Muscle of leg (tissue), 11 donors: ENCODE data around the gene NIN. TPM values are rescaled to one million over a fixed set of nuclear protein-coding genes. Genes with fewer than 3 reads are reported as not detected.
A peak's percentile ranks its signal among the peaks of the same experiment; 100 is the strongest.
"Not testable (repeated sequence)": the region's sequence is repeated elsewhere in the genome, so short reads cannot be mapped to it uniquely, and the experiment has no call there.

Experiments
- DNase-seq: peaks from one replicate; pipeline ENCODE4 v3.0.0; 2013
- H3K27ac ChIP-seq: one replicate; pipeline ENCODE4 v1.5.1; 2013; ENCODE audit warnings: mild to moderate bottlenecking, low read length, control low read depth
- H3K27me3 ChIP-seq: one replicate; pipeline ENCODE4 v1.6.1; 2013; ENCODE audit warnings: low read length; ENCODE audit not compliant: control insufficient read depth, insufficient read depth
- H3K36me3 ChIP-seq: one replicate; pipeline ENCODE4 v1.6.1; 2013; ENCODE audit warnings: low read length; ENCODE audit not compliant: control insufficient read depth, insufficient read depth
- H3K4me1 ChIP-seq: one replicate; pipeline ENCODE4 v1.6.1; 2013; ENCODE audit warnings: low read length; ENCODE audit not compliant: control insufficient read depth, insufficient read depth
- H3K4me3 ChIP-seq: one replicate; pipeline ENCODE4 v1.5.1; 2013; ENCODE audit warnings: low read length, control low read depth
- H3K9me3 ChIP-seq: replicated peaks from 2 replicates; pipeline ENCODE4 v1.6.1; 2013; ENCODE audit warnings: low read depth, low read length; ENCODE audit not compliant: control insufficient read depth
- WGBS: methylation state at CpG from one replicate; pipeline ENCODE4 v1.1.5; 2013; ENCODE audit warnings: missing lambda C conversion rate; ENCODE audit not compliant: insufficient coverage; 5-methylcytosine and 5-hydroxymethylcytosine counted together
- polyA plus RNA-seq, 8 donors: library from polyadenylated mRNA; unstranded; fragments of 120-200 nt; gene quantifications; one replicate each; pipeline versions ENCODE4 v1.2.1 to v1.2.3, GENCODE V29; 2013; ENCODE audit warnings: inconsistent platforms in 1 of 8, low replicate concordance in 1 of 8; ENCODE audit not compliant: insufficient read length in 8 of 8, insufficient read depth in 1 of 8
- total RNA-seq: library from RNA; stranded (reverse); fragments of 120-200 nt; gene quantifications from one replicate; pipeline ENCODE4 v1.2.4, GENCODE V29; 2013

NIN gene
- total and polyA plus RNA-seq, 9 donors = 21.3 to 46.8 (median 39.4) TPM

- no CpG with 5 or more reads among the region's 3 CpGs for WGBS
Measured at GRCh38 chr14:50820786-50821509, 10.0 kb downstream of the NIN start.

GRCh38 chr14:50819303-50819702, 11.7 kb downstream of the NIN start:
- peaks cover 25% of the 10 kb centered on the region for H3K4me1 ChIP-seq
- 83% methylated on average over 1 of the region's 6 CpGs for WGBS
- not testable (repeated sequence) for H3K27ac ChIP-seq

More at GRCh38 chr14:50820786-50821509, 10.0 kb downstream of the NIN start:
- no peak for DNase-seq
- no peaks in the 10 kb centered on the region for H3K27me3 ChIP-seq
- H3K27ac ChIP-seq = no peak overlapping the region
- H3K4me3 ChIP-seq = no peak overlapping the region
- H3K36me3 ChIP-seq = peaks cover 8% of the 10 kb centered on the region
- peaks cover 25% of the 10 kb centered on the region for H3K4me1 ChIP-seq
- no peaks in the 10 kb centered on the region for H3K9me3 ChIP-seq

GRCh38 chr14:50816395-50817047, 14.4 kb downstream of the NIN start:
- H3K4me3 ChIP-seq = no peak overlapping the region
- H3K36me3 ChIP-seq = peaks cover 5% of the 10 kb centered on the region
- no peaks in the 10 kb centered on the region for H3K4me1 ChIP-seq
- no peak overlapping the region for H3K27ac ChIP-seq
- H3K27me3 ChIP-seq = no peaks in the 10 kb centered on the region
- DNase-seq = no peak
- 20% methylated on average over 1 of the region's 6 CpGs for WGBS
- H3K9me3 ChIP-seq = peaks cover 3% of the 10 kb centered on the region

More at GRCh38 chr14:50819303-50819702, 11.7 kb downstream of the NIN start:
- H3K27me3 ChIP-seq, H3K36me3 ChIP-seq, H3K9me3 ChIP-seq, H3K4me3 ChIP-seq, DNase-seq: not testable (repeated sequence)

- not testable (repeated sequence) for H3K27me3 ChIP-seq, H3K4me1 ChIP-seq, H3K27ac ChIP-seq, H3K9me3 ChIP-seq, DNase-seq, H3K36me3 ChIP-seq, H3K4me3 ChIP-seq
- WGBS = 100% methylated on average over 2 of the region's 5 CpGs
Measured at GRCh38 chr14:50815526-50815925, 15.4 kb downstream of the NIN start.

- not testable (repeated sequence) for DNase-seq, H3K27ac ChIP-seq, H3K27me3 ChIP-seq, H3K36me3 ChIP-seq, H3K4me1 ChIP-seq, H3K9me3 ChIP-seq, H3K4me3 ChIP-seq
- no CpG with 5 or more reads among the region's 1 CpG for WGBS
Measured at GRCh38 chr14:50815058-50815457, 15.9 kb downstream of the NIN start.

GRCh38 chr14:50814161-50814560, 16.8 kb downstream of the NIN start:
- H3K27me3 ChIP-seq = no peaks in the 10 kb centered on the region
- H3K4me1 ChIP-seq = no peaks in the 10 kb centered on the region
- no peak overlapping the region for H3K4me3 ChIP-seq
- WGBS = no CpG with 5 or more reads among the region's 3 CpGs
- H3K9me3 ChIP-seq = peaks cover 3% of the 10 kb centered on the region
- no peak overlapping the region for H3K27ac ChIP-seq
- H3K36me3 ChIP-seq = no peaks in the 10 kb centered on the region
- no peak for DNase-seq

- Histone ChIP-seq H3K27me3 (no peaks in the 10 kb centered on the region), H3K4me1 (no peaks in the 10 kb centered on the region), H3K27ac (no peak overlapping the region), H3K4me3 (no peak overlapping the region), H3K9me3 (peaks cover 3% of the 10 kb centered on the region), H3K36me3 (no peaks in the 10 kb centered on the region)
- peak; percentile 59 for DNase-seq
- no CpG with 5 or more reads among the region's 2 CpGs for WGBS
Measured at GRCh38 chr14:50813544-50813863, 17.5 kb downstream of the NIN start.

- Histone ChIP-seq H3K27me3 (no peaks in the 10 kb centered on the region), H3K4me3 (no peak overlapping the region), H3K4me1 (no peaks in the 10 kb centered on the region), H3K9me3 (peaks cover 3% of the 10 kb centered on the region), H3K36me3 (peaks cover 4% of the 10 kb centered on the region), H3K27ac (no peak overlapping the region)
- no peak for DNase-seq
- WGBS = no CpG with 5 or more reads among the region's 8 CpGs
Measured at GRCh38 chr14:50812856-50813543, 18.0 kb downstream of the NIN start.

GRCh38 chr14:50812180-50812579, 18.8 kb downstream of the NIN start:
- no peak for DNase-seq
- WGBS = no CpG with 5 or more reads among the region's 2 CpGs
- no peak overlapping the region for H3K27ac ChIP-seq
- H3K27me3 ChIP-seq = no peaks in the 10 kb centered on the region
- peaks cover 5% of the 10 kb centered on the region for H3K36me3 ChIP-seq
- H3K9me3 ChIP-seq = peaks cover 3% of the 10 kb centered on the region
- H3K4me1 ChIP-seq = no peaks in the 10 kb centered on the region
- no peak overlapping the region for H3K4me3 ChIP-seq

GRCh38 chr14:50808053-50808452, 22.9 kb downstream of the NIN start:
- Histone ChIP-seq H3K4me1 (peaks cover 6% of the 10 kb centered on the region), H3K36me3 (peaks cover 9% of the 10 kb centered on the region), H3K4me3 (no peak overlapping the region), H3K27ac (no peak overlapping the region), H3K9me3 (no peaks in the 10 kb centered on the region), H3K27me3 (no peaks in the 10 kb centered on the region)
- no peak for DNase-seq
- 56% methylated on average over 2 of the region's 5 CpGs for whole genome bisulfite sequencing
